Measurements from ENCODE around the gene PPM1G.
A peak's percentile ranks its signal among the peaks of the same experiment; 100 is the strongest.

Gene PPM1G

DNA sequence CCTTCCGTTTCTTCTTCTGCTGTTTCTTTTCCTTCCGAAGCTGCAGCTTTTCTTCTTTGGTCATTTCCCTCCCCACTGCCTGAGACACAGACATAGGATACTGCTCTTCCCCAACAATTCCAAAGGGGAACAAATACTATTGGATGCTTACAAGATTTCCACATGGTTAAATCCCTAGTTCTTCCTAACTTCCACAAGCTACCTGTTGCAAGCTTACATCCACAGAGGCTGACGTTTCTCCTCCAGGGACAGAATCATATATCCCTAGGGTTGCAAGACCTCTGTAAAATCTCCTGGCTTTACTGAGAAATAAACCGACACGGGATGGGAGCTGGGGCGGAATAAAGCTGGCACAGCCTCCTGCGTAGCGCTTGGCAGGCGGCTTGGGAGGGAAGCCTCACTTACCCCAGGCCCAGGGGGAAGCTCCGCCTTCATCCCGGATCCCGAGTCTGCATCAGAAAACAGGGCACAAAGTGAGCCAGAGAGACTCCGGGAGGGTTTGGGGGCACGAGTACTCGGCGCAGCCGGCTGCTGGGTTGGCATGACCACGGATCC is 39.8 kb downstream of the PPM1G start:
- TF ChIP-seq, protein P1, sequence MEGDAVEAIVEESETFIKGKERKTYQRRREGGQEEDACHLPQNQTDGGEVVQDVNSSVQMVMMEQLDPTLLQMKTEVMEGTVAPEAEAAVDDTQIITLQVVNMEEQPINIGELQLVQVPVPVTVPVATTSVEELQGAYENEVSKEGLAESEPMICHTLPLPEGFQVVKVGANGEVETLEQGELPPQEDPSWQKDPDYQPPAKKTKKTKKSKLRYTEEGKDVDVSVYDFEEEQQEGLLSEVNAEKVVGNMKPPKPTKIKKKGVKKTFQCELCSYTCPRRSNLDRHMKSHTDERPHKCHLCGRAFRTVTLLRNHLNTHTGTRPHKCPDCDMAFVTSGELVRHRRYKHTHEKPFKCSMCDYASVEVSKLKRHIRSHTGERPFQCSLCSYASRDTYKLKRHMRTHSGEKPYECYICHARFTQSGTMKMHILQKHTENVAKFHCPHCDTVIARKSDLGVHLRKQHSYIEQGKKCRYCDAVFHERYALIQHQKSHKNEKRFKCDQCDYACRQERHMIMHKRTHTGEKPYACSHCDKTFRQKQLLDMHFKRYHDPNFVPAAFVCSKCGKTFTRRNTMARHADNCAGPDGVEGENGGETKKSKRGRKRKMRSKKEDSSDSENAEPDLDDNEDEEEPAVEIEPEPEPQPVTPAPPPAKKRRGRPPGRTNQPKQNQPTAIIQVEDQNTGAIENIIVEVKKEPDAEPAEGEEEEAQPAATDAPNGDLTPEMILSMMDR (conservative IDR thresholded peaks at IDR 0.05; ENCODE audit: control insufficient read depth, insufficient read depth, low read depth, low read length): no peak
- peak overlapping the region; percentile 93 for H3K4me3 ChIP-seq (ENCODE audit: control insufficient read depth, low read depth, low read length)
- peak; percentile 59 for DNase-seq (ENCODE audit: low read depth)

DNA sequence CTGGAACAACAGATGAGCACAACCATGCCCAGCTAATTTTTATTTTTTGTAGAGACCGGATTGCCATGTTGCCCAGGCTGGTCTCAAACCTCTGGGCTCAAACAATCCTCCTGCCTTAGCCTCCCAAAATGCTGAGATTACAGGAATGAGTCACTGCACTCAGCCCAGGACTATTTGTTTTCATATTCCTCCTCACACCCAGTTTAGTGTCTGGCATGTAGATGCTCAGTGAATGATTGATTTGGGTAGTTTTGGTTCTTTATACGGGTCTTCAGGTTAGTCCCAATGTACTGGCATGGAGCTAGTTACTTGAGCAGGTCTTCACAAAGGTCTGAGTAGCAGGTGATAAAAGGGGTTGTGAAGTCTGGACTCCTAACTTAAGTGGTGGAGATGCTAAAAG is 45.5 kb downstream of the PPM1G start:
- TF ChIP-seq, protein P1 (conservative IDR thresholded peaks at IDR 0.05; ENCODE audit: control insufficient read depth, insufficient read depth, low read depth, low read length): no peak
- DNase-seq (ENCODE audit: low read depth): no peak

DNA sequence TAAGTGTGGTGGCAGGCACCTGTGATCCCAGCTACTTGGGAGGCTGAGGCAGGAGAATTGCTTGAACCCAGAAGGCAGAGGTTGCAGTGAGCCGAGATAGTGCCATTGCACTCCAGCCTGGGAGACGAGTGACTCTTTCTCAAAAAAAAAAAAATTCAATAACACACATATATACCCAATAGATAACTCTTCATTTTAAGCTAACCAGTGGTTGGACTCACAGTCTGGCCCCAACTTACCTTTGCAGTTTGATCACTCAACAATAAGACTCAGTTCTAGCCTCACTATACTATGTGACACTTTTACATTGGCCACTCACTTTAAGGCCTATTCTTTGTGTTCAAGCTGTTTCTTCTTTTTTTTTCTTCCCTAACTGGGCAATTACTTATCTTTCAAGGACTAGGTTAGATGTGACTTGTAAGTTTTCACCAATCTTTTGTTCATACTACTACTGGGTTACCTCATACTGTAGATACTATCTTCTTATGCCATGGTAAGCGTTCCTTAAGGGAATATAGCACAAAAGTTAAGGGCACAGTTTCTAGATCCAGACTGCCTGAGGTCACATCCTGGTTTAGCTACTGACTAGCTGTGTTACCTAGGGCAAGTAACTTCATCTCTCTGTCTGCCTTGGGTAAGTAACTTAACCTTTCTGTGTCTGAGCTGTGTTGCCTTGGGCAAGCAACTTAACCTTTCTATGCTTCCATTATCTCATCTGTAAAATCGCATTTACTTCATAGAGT is 46.5 kb downstream of the PPM1G start:
- no peak overlapping the region for H3K4me3 ChIP-seq (ENCODE audit: control insufficient read depth, low read depth, low read length)

More for the DNA sequence above, 45.5 kb downstream of the PPM1G start:
- no peak overlapping the region for H3K4me3 ChIP-seq (ENCODE audit: control insufficient read depth, low read depth, low read length)

DNA sequence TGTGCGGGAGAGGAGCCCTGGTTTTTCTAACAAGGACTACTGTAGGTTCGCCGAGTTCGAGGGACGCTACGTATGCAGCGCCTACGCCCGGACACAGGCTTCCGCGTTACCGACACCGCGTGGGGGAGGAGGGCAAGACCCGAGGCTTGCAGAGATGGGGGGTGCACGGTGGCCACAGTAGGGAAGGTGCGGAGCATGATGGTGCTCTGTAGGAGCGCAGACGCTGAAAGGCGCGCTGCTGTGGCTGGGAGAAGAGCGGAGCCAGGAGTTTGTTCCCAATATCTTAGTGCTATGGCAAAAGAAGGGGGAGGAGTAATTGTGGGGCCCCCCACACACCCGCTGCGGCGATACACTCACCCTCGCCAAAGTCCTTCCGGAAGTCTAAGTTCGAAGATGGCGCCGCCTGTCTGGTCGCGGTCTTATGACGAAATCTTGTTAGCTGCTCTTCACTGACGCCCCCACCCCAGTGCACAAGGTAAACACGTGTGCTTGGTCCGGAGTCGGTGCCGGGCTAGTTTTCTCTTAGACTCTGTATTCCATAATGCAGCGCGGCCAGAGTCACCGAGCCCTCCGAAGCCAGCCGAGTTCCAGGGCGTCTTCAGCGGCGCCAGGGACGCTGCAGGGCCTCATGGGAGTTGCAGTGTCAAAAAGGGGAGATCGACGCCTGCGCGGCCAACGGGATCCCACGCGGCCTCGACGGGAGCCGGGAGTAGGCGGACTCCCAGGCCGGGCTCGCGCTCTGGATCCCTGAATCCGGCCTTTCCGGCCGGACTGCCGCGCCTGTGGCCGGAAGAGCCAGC is 52.8 kb downstream of the PPM1G start, which contains the start of gene GTF3C2:
GTF3C2 (minus strand) TSS at position 383 of the 800 bp plus-strand sequence. CDS start 13,210 bp downstream, outside the sequence.
- H3K4me3 ChIP-seq (ENCODE audit: control insufficient read depth, low read depth, low read length): peak within 1 kb of the TSS; percentile 99
- TF ChIP-seq, protein P1 (conservative IDR thresholded peaks at IDR 0.05; ENCODE audit: control insufficient read depth, insufficient read depth, low read depth, low read length): no peak
- DNase-seq (ENCODE audit: low read depth): peak; percentile 98

More for the DNA sequence above, 46.5 kb downstream of the PPM1G start:
- no peak for DNase-seq (ENCODE audit: low read depth)
- TF ChIP-seq, protein P1 (conservative IDR thresholded peaks at IDR 0.05; ENCODE audit: control insufficient read depth, insufficient read depth, low read depth, low read length): no peak

DNA sequence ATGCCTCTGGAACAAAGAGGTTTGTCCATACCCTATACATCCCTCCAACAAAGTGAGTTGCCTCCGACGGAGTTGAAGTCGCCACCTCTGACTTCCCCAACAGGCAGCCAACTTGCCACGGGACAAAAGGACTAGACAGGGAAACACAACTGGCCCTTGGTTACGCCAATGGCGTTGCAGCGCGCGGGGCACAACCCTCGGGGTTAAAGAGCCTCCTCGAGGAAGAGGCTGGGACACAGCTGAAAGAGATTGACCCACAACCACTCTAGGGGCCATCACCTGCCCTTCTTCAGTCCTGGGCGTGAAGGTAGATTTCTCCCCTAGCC is 53.4 kb downstream of the PPM1G start:
- DNase-seq (ENCODE audit: low read depth): peak; percentile 63
- TF ChIP-seq, protein P1 (conservative IDR thresholded peaks at IDR 0.05; ENCODE audit: control insufficient read depth, insufficient read depth, low read depth, low read length): no peak
- H3K4me3 ChIP-seq (ENCODE audit: control insufficient read depth, low read depth, low read length): peak overlapping the region; percentile 99

DNA sequence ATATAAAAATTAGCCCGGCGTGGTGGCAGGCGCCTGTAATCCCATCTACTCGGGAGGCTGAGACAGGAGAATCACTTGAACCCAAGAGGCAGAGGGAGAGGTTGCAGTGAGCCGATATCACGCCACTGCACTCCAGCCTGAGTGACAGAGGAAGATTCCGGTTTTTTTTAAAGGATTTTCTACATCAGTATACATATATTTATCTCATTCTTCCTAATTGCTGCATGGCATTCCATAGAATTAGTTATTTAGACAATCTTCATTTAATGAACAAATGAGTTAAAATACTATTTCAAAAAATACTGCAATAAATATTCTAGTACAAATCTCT is 54.8 kb downstream of the PPM1G start:
- DNase-seq (ENCODE audit: low read depth): no peak
- TF ChIP-seq, protein P1 (conservative IDR thresholded peaks at IDR 0.05; ENCODE audit: control insufficient read depth, insufficient read depth, low read depth, low read length): no peak
- no peak overlapping the region for H3K4me3 ChIP-seq (ENCODE audit: control insufficient read depth, low read depth, low read length)
